BE2C (cell line): Measurements from ENCODE around the gene MPPE1.
"Not testable (repeated sequence)": the region's sequence is repeated elsewhere in the genome, so short reads cannot be mapped to it uniquely, and the experiment has no call there.

ENCODE experiments used
- DNase-seq: peaks from one replicate; pipeline ENCODE4 v3.0.0-alpha.2; 2020
- H3K27me3 ChIP-seq: fragments of 250-450 bp; sonication (Bioruptor Pico); 2 replicates; pipeline ENCODE4 v1.5.1; 2020; ENCODE audit warnings: mild to moderate bottlenecking
- H3K36me3 ChIP-seq: fragments of 250-450 bp; sonication (Bioruptor Pico); 2 replicates; pipeline ENCODE4 v1.5.1; 2020; ENCODE audit warnings: mild to moderate bottlenecking
- H3K4me1 ChIP-seq: fragments of 250-450 bp; sonication (Bioruptor Pico); 2 replicates; pipeline ENCODE4 v1.5.1; 2020
- H3K4me3 ChIP-seq: 2 replicates; pipeline ENCODE4 v1.5.1; 2011; ENCODE audit warnings: low read depth, low read length
- H3K9me3 ChIP-seq: fragments of 250-450 bp; sonication (Bioruptor Pico); 2 replicates; pipeline ENCODE4 v1.5.1; 2020
- CTCF ChIP-seq: IDR thresholded peaks from 2 replicates; pipeline ENCODE4 v1.5.1; 2012; ENCODE audit warnings: mild to moderate bottlenecking, low read depth, low read length

The MPPE1 gene

GRCh38 chr18:11951390-11951851 is 43.3 kb upstream of the MPPE1 start:
- no peak for TF ChIP-seq CTCF
- no peaks in the 10 kb centered on the region for H3K4me1 ChIP-seq
- H3K36me3 ChIP-seq = no peaks in the 10 kb centered on the region
- no peaks in the 10 kb centered on the region for H3K9me3 ChIP-seq
- H3K27me3 ChIP-seq = no peaks in the 10 kb centered on the region
- DNase-seq = no peak
- no peak overlapping the region for H3K4me3 ChIP-seq

- Histone ChIP-seq H3K4me3 (no peak overlapping the region), H3K27me3 (no peaks in the 10 kb centered on the region), H3K4me1 (no peaks in the 10 kb centered on the region), H3K36me3 (no peaks in the 10 kb centered on the region), H3K9me3 (no peaks in the 10 kb centered on the region)
- no peak for TF ChIP-seq CTCF
- DNase-seq = no peak
Measured at GRCh38 chr18:11950824-11951223, 42.7 kb upstream of the MPPE1 start.

GRCh38 chr18:11948852-11949523 is 40.9 kb upstream of the MPPE1 start:
- Histone ChIP-seq H3K4me3 (no peak overlapping the region), H3K9me3 (no peaks in the 10 kb centered on the region), H3K4me1 (no peaks in the 10 kb centered on the region), H3K27me3 (no peaks in the 10 kb centered on the region), H3K36me3 (no peaks in the 10 kb centered on the region)
- no peak for TF ChIP-seq CTCF
- DNase-seq = no peak

- H3K4me1 ChIP-seq = no peaks in the 10 kb centered on the region
- H3K4me3 ChIP-seq = no peak overlapping the region
- H3K9me3 ChIP-seq = no peaks in the 10 kb centered on the region
- no peaks in the 10 kb centered on the region for H3K36me3 ChIP-seq
- no peak for DNase-seq
- H3K27me3 ChIP-seq = no peaks in the 10 kb centered on the region
- TF ChIP-seq CTCF = no peak
Measured at GRCh38 chr18:11947214-11948191, 39.4 kb upstream of the MPPE1 start.

GRCh38 chr18:11946756-11947155 is 38.6 kb upstream of the MPPE1 start:
- H3K4me3 ChIP-seq = no peak overlapping the region
- H3K27me3 ChIP-seq = no peaks in the 10 kb centered on the region
- H3K4me1 ChIP-seq = no peaks in the 10 kb centered on the region
- no peak for DNase-seq
- no peaks in the 10 kb centered on the region for H3K36me3 ChIP-seq
- H3K9me3 ChIP-seq = no peaks in the 10 kb centered on the region
- TF ChIP-seq CTCF = no peak

- H3K27me3 ChIP-seq, H3K4me1 ChIP-seq, H3K9me3 ChIP-seq, H3K36me3 ChIP-seq, DNase-seq, H3K4me3 ChIP-seq: not testable (repeated sequence)
Measured at GRCh38 chr18:11945834-11946659, 37.9 kb upstream of the MPPE1 start.
